Retinal pigment epithelial cell (primary cell): ENCODE results near the gene HNRNPK.
A peak's percentile ranks its signal among the peaks of the same experiment; 100 is the strongest.

Experiments used
- DNase-seq: peaks from one replicate; pipeline ENCODE4 v3.0.0-alpha.2; 2010; ENCODE audit warnings: low read depth
- H3K4me3 ChIP-seq: 2 replicates; pipeline ENCODE4 v1.5.1; 2011; ENCODE audit warnings: mild to moderate bottlenecking, low read length, control low read depth, moderate library complexity
- TF ChIP-seq, protein P1 (sequence below): conservative IDR thresholded peaks from 2 replicates; pipeline ENCODE4 v1.5.1; 2011; ENCODE audit warnings: low read depth, low read length, control low read depth, inconsistent platforms

Gene HNRNPK

DNA sequence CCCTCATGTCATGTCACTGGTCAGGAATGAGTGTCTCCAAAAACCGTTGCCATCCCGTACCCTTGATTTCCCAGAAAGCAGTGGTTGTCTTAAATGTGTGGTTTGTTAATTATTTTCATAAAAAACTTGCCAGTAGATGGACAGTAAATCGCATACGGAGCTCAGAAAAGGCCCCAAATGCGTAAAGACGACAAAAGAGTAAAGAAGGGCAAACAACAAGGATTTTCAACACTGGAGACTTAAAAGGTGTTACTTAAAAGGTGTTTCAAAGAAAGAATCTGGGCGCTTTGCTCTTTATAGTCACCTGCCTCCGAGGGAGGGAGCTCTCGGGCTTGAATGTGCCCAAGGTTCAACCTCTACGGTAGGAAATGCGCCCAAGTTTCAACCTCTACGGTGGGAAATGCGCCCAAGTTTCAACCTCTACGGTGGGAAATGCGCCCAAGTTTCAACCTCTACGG is 59.5 kb downstream of the HNRNPK start:
- TF ChIP-seq, protein P1, sequence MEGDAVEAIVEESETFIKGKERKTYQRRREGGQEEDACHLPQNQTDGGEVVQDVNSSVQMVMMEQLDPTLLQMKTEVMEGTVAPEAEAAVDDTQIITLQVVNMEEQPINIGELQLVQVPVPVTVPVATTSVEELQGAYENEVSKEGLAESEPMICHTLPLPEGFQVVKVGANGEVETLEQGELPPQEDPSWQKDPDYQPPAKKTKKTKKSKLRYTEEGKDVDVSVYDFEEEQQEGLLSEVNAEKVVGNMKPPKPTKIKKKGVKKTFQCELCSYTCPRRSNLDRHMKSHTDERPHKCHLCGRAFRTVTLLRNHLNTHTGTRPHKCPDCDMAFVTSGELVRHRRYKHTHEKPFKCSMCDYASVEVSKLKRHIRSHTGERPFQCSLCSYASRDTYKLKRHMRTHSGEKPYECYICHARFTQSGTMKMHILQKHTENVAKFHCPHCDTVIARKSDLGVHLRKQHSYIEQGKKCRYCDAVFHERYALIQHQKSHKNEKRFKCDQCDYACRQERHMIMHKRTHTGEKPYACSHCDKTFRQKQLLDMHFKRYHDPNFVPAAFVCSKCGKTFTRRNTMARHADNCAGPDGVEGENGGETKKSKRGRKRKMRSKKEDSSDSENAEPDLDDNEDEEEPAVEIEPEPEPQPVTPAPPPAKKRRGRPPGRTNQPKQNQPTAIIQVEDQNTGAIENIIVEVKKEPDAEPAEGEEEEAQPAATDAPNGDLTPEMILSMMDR = peak; percentile 53
- peak overlapping the region; percentile 63 for H3K4me3 ChIP-seq
- DNase-seq = peak; percentile 36

DNA sequence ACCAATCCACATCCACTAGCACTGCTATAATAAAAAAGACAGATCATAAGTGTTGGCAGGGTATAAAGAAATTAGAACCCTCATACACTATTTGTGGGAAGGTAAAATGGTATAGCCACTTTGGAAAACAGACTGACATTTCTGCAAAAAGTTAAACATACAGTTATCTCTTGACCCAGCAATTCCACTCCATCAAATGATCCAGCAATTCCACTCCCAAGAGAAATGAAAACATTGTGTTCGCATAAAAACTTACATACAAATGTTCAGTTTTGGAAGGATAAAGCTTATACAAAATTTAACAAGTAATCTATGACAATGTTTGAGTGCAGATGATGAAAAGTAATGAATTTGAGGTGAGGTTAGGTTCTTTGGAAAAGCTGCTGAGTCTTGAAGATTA is 60.9 kb downstream of the HNRNPK start:
- H3K4me3 ChIP-seq = no peak overlapping the region
- DNase-seq = no peak
- TF ChIP-seq, protein P1 = no peak
